IMR-90 (cell line): ENCODE data around the gene TBC1D17. TPM values are rescaled to one million over a fixed set of nuclear protein-coding genes. Genes with fewer than 3 reads are reported as not detected.

Experiments used
- ATAC-seq: fragments of 200-7000 bp; cut with Tn5 transposase; 2 replicates; pipeline ENCODE4 v1.9.1; 2020; ENCODE audit warnings: low read depth, mild to moderate bottlenecking, moderate library complexity
- BruUV-seq: library from RNA; stranded (reverse); fragments of 400-500 nt; replicated peaks from 2 replicates; lab custom pipeline; 2021; lab: Mats Ljungman, UMichigan
- CTCF ChIA-PET: fragments of 300-600 bp; formaldehyde crosslinking; extraction: SDS; loops from one replicate; lab custom pipeline; 2021; ENCODE audit warnings: antibody characterized with exemption; lab: Yijun Ruan, JAX
- POLR2A ChIA-PET: fragments of 300-600 bp; sonication (Branson Sonifier 250); formaldehyde crosslinking; loops from one replicate; lab custom pipeline; 2022; ENCODE audit warnings: antibody characterized with exemption; ENCODE audit not compliant: unreplicated experiment; lab: Charles Lee
- DNase-seq: peaks from one replicate; pipeline ENCODE4 v3.0.0; 2013
- H2AFZ ChIP-seq: replicated peaks from 2 replicates; pipeline ENCODE3; 2013; ENCODE audit warnings: low read length, mild to moderate bottlenecking; ENCODE audit not compliant: poor library complexity
- H2AK5ac ChIP-seq: 2 replicates; pipeline ENCODE4 v1.6.1; 2013; ENCODE audit warnings: low read depth, low read length, inconsistent platforms
- H2AK9ac ChIP-seq: replicated peaks from 2 replicates; pipeline ENCODE3; 2013; ENCODE audit warnings: mild to moderate bottlenecking, low read depth, low read length, moderate library complexity; ENCODE audit not compliant: poor library complexity
- H2BK120ac ChIP-seq: 2 replicates; pipeline ENCODE4 v1.6.1; 2013; ENCODE audit warnings: low read depth, low read length, inconsistent platforms
- H2BK15ac ChIP-seq: 3 replicates; pipeline ENCODE4 v1.6.1; 2013; ENCODE audit warnings: low read depth, low read length, inconsistent platforms
- H2BK20ac ChIP-seq: 2 replicates; pipeline ENCODE4 v1.6.1; 2013; ENCODE audit warnings: low read depth, mild to moderate bottlenecking, inconsistent platforms, low read length, moderate library complexity
- H2BK5ac ChIP-seq: 2 replicates; pipeline ENCODE4 v1.6.1; 2013; ENCODE audit warnings: mild to moderate bottlenecking, low read depth, low read length, inconsistent platforms; ENCODE audit not compliant: poor library complexity, severe bottlenecking
- H3K14ac ChIP-seq: replicated peaks from 2 replicates; pipeline ENCODE4 v1.6.1; 2013; ENCODE audit warnings: low read depth, low read length, inconsistent platforms
- H3K18ac ChIP-seq: 2 replicates; pipeline ENCODE4 v1.6.1; 2013; ENCODE audit warnings: low read depth, low read length, control low read depth
- H3K23ac ChIP-seq: 2 replicates; pipeline ENCODE4 v1.6.1; 2013; ENCODE audit warnings: low read depth, low read length, inconsistent platforms
- H3K27ac ChIP-seq: 2 replicates; pipeline ENCODE4 v1.5.1; 2013; ENCODE audit warnings: mild to moderate bottlenecking, control low read depth, low read length; ENCODE audit not compliant: insufficient read depth
- H3K27me3 ChIP-seq: 2 replicates; pipeline ENCODE4 v1.6.1; 2013; ENCODE audit warnings: low read length; ENCODE audit not compliant: control insufficient read depth, insufficient read depth
- H3K36me3 ChIP-seq: 2 replicates; pipeline ENCODE4 v1.6.1; 2013; ENCODE audit warnings: low read length, mixed read lengths; ENCODE audit not compliant: control insufficient read depth, insufficient read depth
- H3K4ac ChIP-seq: 2 replicates; pipeline ENCODE4 v1.6.1; 2013; ENCODE audit warnings: low read depth, low read length, inconsistent platforms
- H3K4me1 ChIP-seq: 2 replicates; pipeline ENCODE4 v1.6.1; 2013; ENCODE audit warnings: low read length, mixed read lengths; ENCODE audit not compliant: control insufficient read depth, insufficient read depth
- H3K4me2 ChIP-seq: 2 replicates; pipeline ENCODE4 v1.6.1; 2013; ENCODE audit warnings: low read depth, mild to moderate bottlenecking, control low read depth, low read length, moderate library complexity
- H3K4me3 ChIP-seq: 2 replicates; pipeline ENCODE4 v1.5.1; 2013; ENCODE audit warnings: low read depth, mild to moderate bottlenecking, control low read depth, low read length, moderate library complexity; ENCODE audit not compliant: insufficient read depth
- H3K56ac ChIP-seq: 2 replicates; pipeline ENCODE4 v1.6.1; 2013; ENCODE audit warnings: low read length, inconsistent platforms; ENCODE audit not compliant: insufficient read depth; ENCODE audit errors: extremely low read depth
- H3K79me1 ChIP-seq, 2 experiments: 2 replicates each; pipeline ENCODE4 v1.6.1; 2013; ENCODE audit warnings: low read length in 2 of 2, inconsistent platforms in 1 of 2, low read depth in 1 of 2
- H3K9ac ChIP-seq: 2 replicates; pipeline ENCODE4 v1.6.1; 2013; ENCODE audit warnings: low read depth, low read length, control low read depth
- H3K9me1 ChIP-seq: 2 replicates; pipeline ENCODE4 v1.6.1; 2013; ENCODE audit warnings: low read length, inconsistent platforms; ENCODE audit not compliant: insufficient read depth
- H3K9me3 ChIP-seq: 2 replicates; pipeline ENCODE4 v1.6.1; 2013; ENCODE audit warnings: low read length; ENCODE audit not compliant: control insufficient read depth, insufficient read depth
- H4K20me1 ChIP-seq: 2 replicates; pipeline ENCODE4 v1.6.1; 2013; ENCODE audit warnings: low read length, inconsistent platforms; ENCODE audit not compliant: insufficient read depth
- H4K5ac ChIP-seq: 2 replicates; pipeline ENCODE4 v1.6.1; 2013; ENCODE audit warnings: mild to moderate bottlenecking, low read depth, low read length, control low read depth
- H4K8ac ChIP-seq, 2 experiments: 2 replicates each; pipeline ENCODE4 v1.6.1; 2013; ENCODE audit warnings: low read depth in 2 of 2, low read length in 2 of 2, control low read depth in 1 of 2, inconsistent platforms in 1 of 2
- H4K91ac ChIP-seq: 2 replicates; pipeline ENCODE4 v1.6.1; 2013; ENCODE audit warnings: low read depth, low read length, inconsistent platforms; ENCODE audit not compliant: insufficient read depth
- CTCF ChIP-seq: conservative IDR thresholded peaks from 2 replicates; pipeline ENCODE4 v1.5.1; 2012; ENCODE audit warnings: mild to moderate bottlenecking, low read depth, low read length, improper control_type of control experiment
- MAFK ChIP-seq: IDR thresholded peaks from 2 replicates; pipeline ENCODE4 v1.6.1; 2012; ENCODE audit warnings: low read depth, low read length, improper control_type of control experiment
- MAZ ChIP-seq: IDR thresholded peaks from 2 replicates; pipeline ENCODE4 v1.6.1; 2012; ENCODE audit warnings: low read depth, mild to moderate bottlenecking, low read length, improper control_type of control experiment, moderate library complexity, borderline replicate concordance
- WGBS, 2 experiments: methylation state at CpG; one replicate each; pipeline versions ENCODE4 v1.1.5 to v1.1.7; 2013; ENCODE audit warnings: missing lambda C conversion rate in 2 of 2; ENCODE audit not compliant: insufficient read length in 1 of 2; ENCODE audit errors: extremely low coverage in 2 of 2; 5-methylcytosine and 5-hydroxymethylcytosine counted together
- dilution Hi-C: fragments of 300-500 bp; cut with HindIII; formaldehyde crosslinking; loops from one replicate; pipeline ENCODE4 v1.14.3; 2018; ENCODE audit warnings: low sequenced_read_pairs; ENCODE audit not compliant: unreplicated experiment
- in situ Hi-C: fragments of 300-500 bp; cut with MboI; formaldehyde crosslinking; loops from 3 replicates; pipeline ENCODE4 v1.14.3; 2019; ENCODE audit warnings: low sequenced_read_pairs, inconsistent platforms, mixed read lengths
- intact Hi-C: fragments of 100-400 bp; cut with micrococcal nuclease; formaldehyde crosslinking; loops from 2 replicates; pipeline ENCODE4 v1.10.0; 2022
- polyA plus RNA-seq, 3 experiments: library from polyadenylated mRNA; depleted of rRNA; stranded (reverse); fragments of >200 nt; gene quantifications; 2 replicates each; pipeline ENCODE4 v1.2.3, GENCODE V29; 2012; ENCODE audit warnings: low replicate concordance in 1 of 3
- total RNA-seq: library from RNA; depleted of rRNA; stranded (reverse); fragments of >200 nt; gene quantifications from 2 replicates; pipeline ENCODE4 v1.2.3, GENCODE V29; 2012

TBC1D17 gene
- total and polyA plus RNA-seq, 2 of the 4 experiments (the other 2 are of a cell fraction) = 1.1 to 27.8 TPM

- POLR2A ChIA-PET = no interaction called here
Measured at GRCh38 chr19:49907745-49908446, 30.4 kb downstream of the TBC1D17 start.

More at GRCh38 chr19:49907745-49908446, 30.4 kb downstream of the TBC1D17 start:
- no peak overlapping the region for H3K4me2 ChIP-seq
- DNase-seq = no peak
- no peak overlapping the region for H2BK120ac ChIP-seq
- 97% methylated on average over 14 of the region's 23 CpGs; no CpG with 5 or more reads in 1 of the 2 experiments for WGBS, 2 experiments
- H2BK15ac ChIP-seq = no peak overlapping the region
- H3K9me3 ChIP-seq = no peaks in the 10 kb centered on the region
- no peak overlapping the region for H3K9ac ChIP-seq
- H3K4me1 ChIP-seq = peaks cover 2% of the 10 kb centered on the region
- peaks cover 7 to 58% of the 10 kb centered on the region in 2 experiments; a peak in 3 of 4 replicates for H3K79me1 ChIP-seq
- H3K18ac ChIP-seq = no peak overlapping the region
- peaks cover 26% of the 10 kb centered on the region for H4K20me1 ChIP-seq
- H2AFZ ChIP-seq = no peak overlapping the region
- ATAC-seq = no peak
- dilution Hi-C loops = no loop called here
- H2AK5ac ChIP-seq = no peak overlapping the region
- no peak overlapping the region for H3K56ac ChIP-seq
- no peak overlapping the region for H3K27ac ChIP-seq
- no peaks in the 10 kb centered on the region for H3K27me3 ChIP-seq
- H4K5ac ChIP-seq = no peak overlapping the region
- no peak overlapping the region for H3K14ac ChIP-seq
- TF ChIP-seq CTCF = no peak
- no peak for TF ChIP-seq MAZ
- no peak for TF ChIP-seq MAFK
- intact Hi-C loops = no loop called here
- H3K36me3 ChIP-seq = peaks cover 39% of the 10 kb centered on the region
- H2BK20ac ChIP-seq = no peak overlapping the region
- H2BK5ac ChIP-seq = no peak overlapping the region
- H4K8ac ChIP-seq = no peak overlapping the region
- CTCF ChIA-PET = no interaction called here
- BruUV-seq = no TSS peak
- in situ Hi-C loops = no loop called here
- H4K91ac ChIP-seq = no peak overlapping the region
- H2AK9ac ChIP-seq = no peak overlapping the region
- no peak overlapping the region for H3K4me3 ChIP-seq
- H3K9me1 ChIP-seq = peaks cover 12% of the 10 kb centered on the region; the same call in 1 of the 2 replicates
- no peak overlapping the region for H3K4ac ChIP-seq
- H3K23ac ChIP-seq = no peak overlapping the region
